Small intestine (tissue), 7 donors: ENCODE measurements around the gene GNB1L. TPM values are rescaled to one million over a fixed set of nuclear protein-coding genes. Genes with fewer than 3 reads are reported as not detected.
"Not testable (repeated sequence)": the region's sequence is repeated elsewhere in the genome, so short reads cannot be mapped to it uniquely, and the experiment has no call there.

Experiments used
- DNase-seq, 2 donors: peaks; one replicate each; pipeline versions ENCODE4 v3.0.0 to v3.0.0-alpha.2; 2013
- FAIRE-seq: peaks from 2 replicates; lab custom pipeline; 2012; peaks lifted over from hg19 to GRCh38; lab: Jason Lieb, UNC
- H3K27ac ChIP-seq, 3 donors: one replicate each; pipeline ENCODE4 v1.5.1; 2013; ENCODE audit warnings: low read length in 2 of 3, mild to moderate bottlenecking in 2 of 3, control low read depth in 1 of 3, inconsistent platforms in 1 of 3, low read depth in 1 of 3, moderate library complexity in 1 of 3
- H3K27me3 ChIP-seq, 3 donors: one replicate each; pipeline ENCODE4 v1.6.1; 2013; ENCODE audit warnings: low read length in 3 of 3, inconsistent platforms in 1 of 3; ENCODE audit not compliant: control insufficient read depth in 3 of 3, insufficient read depth in 3 of 3
- H3K36me3 ChIP-seq, 3 donors: one replicate each; pipeline ENCODE4 v1.6.1; 2013; ENCODE audit warnings: low read length in 3 of 3, inconsistent platforms in 1 of 3, low read depth in 1 of 3, mild to moderate bottlenecking in 1 of 3, moderate library complexity in 1 of 3; ENCODE audit not compliant: control insufficient read depth in 3 of 3, insufficient read depth in 2 of 3
- H3K4me1 ChIP-seq, 3 donors: one replicate each; pipeline ENCODE4 v1.6.1; 2013; ENCODE audit warnings: low read length in 2 of 3, inconsistent platforms in 1 of 3, low read depth in 1 of 3, mild to moderate bottlenecking in 1 of 3, moderate library complexity in 1 of 3; ENCODE audit not compliant: control insufficient read depth in 3 of 3, insufficient read depth in 2 of 3
- H3K4me3 ChIP-seq, 3 donors: one replicate each; pipeline ENCODE4 v1.5.1; 2013; ENCODE audit warnings: low read length in 3 of 3, control low read depth in 1 of 3, inconsistent platforms in 1 of 3, low read depth in 1 of 3, mild to moderate bottlenecking in 1 of 3, moderate library complexity in 1 of 3
- H3K9me3 ChIP-seq, 2 donors: one replicate each; pipeline ENCODE4 v1.6.1; 2013; ENCODE audit warnings: low read depth in 1 of 2, low read length in 1 of 2; ENCODE audit not compliant: control insufficient read depth in 2 of 2, insufficient read depth in 1 of 2
- WGBS, 3 donors: extraction: QIAGEN DNeasy Blood & Tissue Kit; methylation state at CpG; one replicate each; pipeline ENCODE4 v1.1.7; 2013; 5-methylcytosine and 5-hydroxymethylcytosine counted together
- polyA plus RNA-seq, 4 donors: library from polyadenylated mRNA; stranded (reverse) in 3 of 4; unstranded in 1 of 4; fragments of 200-250 nt in 3 of 4; fragments of 120-200 nt in 1 of 4; gene quantifications; one replicate each; pipeline versions ENCODE4 v1.2.1 to v1.2.3, GENCODE V29; 2013
- donor health status: healthy with polysubstance abuse.
- donor health status: control.
- donor health status: control.
- donor health status: Bipolar disorder and iron deficiency.
- donor health status: healthy.

Gene GNB1L
- polyA plus RNA-seq, 4 donors, result 4.0 to 18.9 (median 9.8) TPM

DNA sequence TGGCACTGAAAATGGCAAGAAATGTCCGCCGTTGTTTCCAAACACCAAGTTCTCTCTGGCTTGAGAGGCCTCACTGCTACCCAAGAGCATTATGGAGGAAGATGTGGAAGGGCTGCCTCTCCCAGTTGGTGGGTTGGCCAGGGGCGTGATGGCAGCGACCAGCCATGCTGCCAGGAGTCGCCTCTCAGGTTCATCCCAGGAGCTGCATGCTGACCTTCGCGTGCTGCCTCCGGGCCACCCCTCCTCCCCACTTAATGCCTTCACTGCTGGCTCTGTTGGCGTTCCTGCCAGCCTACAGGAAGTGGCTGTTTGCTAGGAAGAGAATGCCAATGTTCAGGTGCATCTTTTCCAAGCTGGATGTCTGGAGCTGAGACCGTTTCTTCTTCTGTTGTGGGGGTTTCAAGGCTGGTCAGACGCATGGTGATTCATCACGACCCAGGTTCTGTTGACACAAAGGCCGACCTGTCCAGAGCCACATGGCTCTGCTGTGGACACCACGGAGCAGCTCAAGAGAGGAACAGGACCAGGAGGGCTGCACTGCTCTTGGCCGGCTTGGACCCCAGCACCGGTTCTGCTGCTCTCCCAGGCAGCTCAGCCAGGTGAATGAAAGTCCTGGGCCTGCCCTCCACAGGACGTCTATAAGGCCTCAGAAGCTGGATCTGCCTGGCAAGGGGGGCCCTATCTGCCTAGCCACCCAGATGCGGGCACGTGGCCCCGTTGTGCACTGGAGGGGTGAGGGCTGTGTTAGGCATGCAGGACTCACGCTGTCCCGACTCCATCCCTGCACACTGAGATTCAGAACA, 69.0 kb downstream of the GNB1L start:
- peaks cover 0 to 10% (median 0%) of the 10 kb centered on the region in 3 donors for H3K36me3 ChIP-seq
- H3K4me1 ChIP-seq, result no peaks in the 10 kb centered on the region
- H3K27ac ChIP-seq, result no peak overlapping the region
- H3K27me3 ChIP-seq, result peaks cover 0 to 13% (median 0%) of the 10 kb centered on the region in 3 donors
- H3K9me3 ChIP-seq, result no peaks in the 10 kb centered on the region
- no peak for FAIRE-seq
- WGBS, 3 donors, result 88 to 89% (median 89%) methylated on average over 22 of the region's 22 CpGs
- no peak for DNase-seq
- H3K4me3 ChIP-seq, result no peak overlapping the region

DNA sequence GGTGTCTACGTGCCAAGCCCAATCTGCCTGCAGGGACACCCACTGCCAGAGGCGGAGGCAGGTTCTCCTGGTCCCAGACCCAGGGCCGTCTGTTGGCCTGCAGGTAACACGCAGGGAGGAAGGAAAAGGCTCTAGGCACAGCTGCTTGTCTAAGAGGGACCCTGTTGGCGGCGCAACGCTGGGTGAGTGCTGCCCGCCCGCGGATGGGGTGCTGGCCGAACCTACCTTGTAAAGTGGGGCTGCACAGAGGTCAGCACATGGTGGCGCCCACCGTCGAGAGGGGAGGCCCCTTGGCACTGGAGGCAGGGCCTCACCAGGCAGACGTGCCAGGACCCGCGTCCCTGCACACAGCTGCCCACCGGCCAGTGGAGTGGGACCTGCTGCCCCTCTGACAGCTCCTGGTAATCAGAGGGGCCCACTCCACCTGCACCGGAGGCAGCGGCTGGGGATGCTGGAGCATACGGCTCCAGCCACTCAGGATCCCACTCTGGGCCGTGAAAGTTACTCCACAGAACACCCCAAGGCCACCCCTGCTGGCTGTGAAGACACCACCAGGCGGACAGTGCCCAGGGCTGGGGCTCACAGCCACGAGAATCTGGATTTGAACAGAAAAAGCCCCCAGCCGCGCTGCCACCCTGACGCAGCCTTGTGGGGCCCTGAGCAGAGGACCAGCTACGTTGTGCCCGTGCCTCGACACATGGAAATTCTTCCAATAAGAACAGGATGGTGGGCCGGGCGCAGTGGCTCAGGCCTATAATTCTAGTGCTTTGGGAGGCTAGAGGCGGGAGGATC, 70.1 kb downstream of the GNB1L start:
- no peak overlapping the region for H3K4me3 ChIP-seq
- H3K27me3 ChIP-seq, result peaks cover 0 to 17% (median 0%) of the 10 kb centered on the region in 3 donors
- H3K27ac ChIP-seq, result no peak overlapping the region
- no peak for FAIRE-seq
- H3K9me3 ChIP-seq, result no peaks in the 10 kb centered on the region
- H3K4me1 ChIP-seq, result no peaks in the 10 kb centered on the region
- WGBS, 3 donors, result 91 to 93% (median 92%) methylated on average over 33 of the region's 33 CpGs
- DNase-seq, result no peak
- peaks cover 0 to 10% (median 0%) of the 10 kb centered on the region in 3 donors for H3K36me3 ChIP-seq

DNA sequence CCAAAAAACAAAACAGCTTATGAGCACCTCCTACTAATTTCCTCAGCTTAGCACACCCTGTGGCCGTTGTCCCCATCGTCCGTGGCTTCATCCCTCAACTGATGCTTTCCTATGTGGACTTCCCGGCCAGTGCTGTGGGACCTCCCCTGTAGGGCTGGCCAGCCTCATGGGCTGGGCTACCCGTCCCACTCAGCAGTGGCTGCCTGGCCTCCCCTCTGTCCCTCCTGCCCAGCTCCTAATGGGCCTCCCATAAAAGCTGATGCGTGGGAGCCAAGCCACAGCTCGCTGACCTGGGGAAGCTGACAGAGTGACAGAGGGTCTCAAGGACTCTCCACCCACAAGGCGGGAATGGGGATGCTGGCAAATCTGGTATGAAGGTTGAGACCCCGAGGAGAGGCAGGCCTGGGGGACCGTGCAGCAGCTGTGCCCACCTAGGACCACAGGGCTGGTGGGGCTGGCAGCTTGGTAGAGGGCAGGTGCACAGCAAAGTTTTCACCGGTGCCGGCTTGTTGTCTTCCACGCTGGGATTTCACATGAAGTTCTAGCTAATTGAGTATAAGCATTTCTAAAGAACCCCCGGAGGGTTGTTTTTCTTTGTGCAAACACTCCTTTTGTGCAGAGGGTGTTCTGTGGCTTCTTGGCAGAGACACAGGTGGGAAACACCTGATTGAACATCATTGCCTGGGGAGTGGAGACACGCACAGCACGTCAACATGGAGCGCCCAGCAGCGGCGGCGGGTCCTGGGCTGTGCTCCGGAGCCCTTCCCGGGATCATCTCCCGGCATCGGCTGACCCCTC, 70.9 kb downstream of the GNB1L start:
- Histone ChIP-seq H3K4me3 (no peak overlapping the region), H3K9me3 (no peaks in the 10 kb centered on the region), H3K36me3 (peaks cover 0 to 7% (median 0%) of the 10 kb centered on the region in 3 donors), H3K4me1 (no peaks in the 10 kb centered on the region), H3K27ac (no peak overlapping the region), H3K27me3 (peaks cover 0 to 21% (median 5%) of the 10 kb centered on the region in 3 donors)
- WGBS, 3 donors, result 84 to 88% (median 85%) methylated on average over 24 of the region's 24 CpGs
- no peak for DNase-seq
- FAIRE-seq, result no peak

DNA sequence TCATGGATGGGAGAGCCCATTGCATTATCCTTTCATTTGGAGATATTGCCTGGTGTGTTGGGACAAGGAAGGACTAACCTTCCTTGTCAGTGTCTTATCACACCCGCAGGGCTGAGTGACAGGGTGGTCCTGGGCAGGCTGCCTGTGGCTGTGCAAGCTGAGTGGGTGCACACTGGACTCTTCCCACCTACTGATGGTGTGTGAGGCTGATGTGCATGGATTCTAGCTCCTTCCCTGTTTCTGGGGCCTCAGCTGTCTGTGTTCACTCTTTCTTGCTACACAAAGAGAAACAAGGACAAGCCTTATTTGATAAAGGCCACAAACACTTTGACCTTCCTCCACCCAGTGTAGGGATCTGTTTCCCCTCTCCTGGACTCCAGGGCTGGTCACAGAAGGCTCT, 72.1 kb downstream of the GNB1L start:
- no peak for FAIRE-seq
- no peak overlapping the region for H3K27ac ChIP-seq
- 70 to 89% (median 86%) methylated on average over 1 of the region's 1 CpG for WGBS, 3 donors

DNA sequence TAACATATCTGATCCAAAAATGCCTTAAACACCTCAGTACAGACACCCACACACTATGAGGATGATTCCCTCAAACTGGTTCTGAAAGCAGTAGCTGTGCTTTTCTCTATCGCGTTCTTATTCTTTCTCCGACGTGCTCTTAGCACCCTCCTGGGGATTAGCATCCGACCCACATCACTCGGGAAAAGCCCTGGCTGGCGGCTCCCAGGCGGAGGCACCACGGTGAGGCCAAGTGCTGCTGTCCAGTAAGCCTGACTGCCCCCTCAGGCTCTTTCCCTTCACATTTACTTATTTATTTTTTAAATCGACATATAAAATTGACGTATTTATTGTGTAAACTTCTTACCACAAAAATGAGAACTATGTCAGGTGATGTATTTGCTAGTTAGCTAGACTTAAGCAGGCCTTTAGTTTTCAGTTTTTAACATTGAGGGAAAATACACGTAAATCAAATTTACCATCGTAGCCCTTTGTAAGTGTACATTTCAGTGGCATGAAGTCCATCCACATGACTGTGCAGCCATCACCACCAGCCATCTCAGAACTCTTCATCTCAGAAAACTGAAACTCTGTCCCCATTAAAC, 74.9 kb downstream of the GNB1L start:
- FAIRE-seq, result no peak
- DNase-seq, result no peak
- H3K9me3 ChIP-seq, result no peaks in the 10 kb centered on the region
- no peaks in the 10 kb centered on the region for H3K36me3 ChIP-seq
- H3K4me1 ChIP-seq, result no peaks in the 10 kb centered on the region
- no peak overlapping the region for H3K4me3 ChIP-seq
- peaks cover 0 to 36% (median 6%) of the 10 kb centered on the region in 3 donors for H3K27me3 ChIP-seq
- no peak overlapping the region for H3K27ac ChIP-seq
- WGBS, 3 donors, result 65 to 77% (median 70%) methylated on average over 13 of the region's 13 CpGs

More for the DNA sequence above, 72.1 kb downstream of the GNB1L start:
- Histone ChIP-seq H3K4me3 (no peak overlapping the region), H3K4me1 (no peaks in the 10 kb centered on the region), H3K9me3 (no peaks in the 10 kb centered on the region), H3K36me3 (no peaks in the 10 kb centered on the region), H3K27me3 (peaks cover 0 to 26% (median 6%) of the 10 kb centered on the region in 3 donors)
- DNase-seq, result no peak

DNA sequence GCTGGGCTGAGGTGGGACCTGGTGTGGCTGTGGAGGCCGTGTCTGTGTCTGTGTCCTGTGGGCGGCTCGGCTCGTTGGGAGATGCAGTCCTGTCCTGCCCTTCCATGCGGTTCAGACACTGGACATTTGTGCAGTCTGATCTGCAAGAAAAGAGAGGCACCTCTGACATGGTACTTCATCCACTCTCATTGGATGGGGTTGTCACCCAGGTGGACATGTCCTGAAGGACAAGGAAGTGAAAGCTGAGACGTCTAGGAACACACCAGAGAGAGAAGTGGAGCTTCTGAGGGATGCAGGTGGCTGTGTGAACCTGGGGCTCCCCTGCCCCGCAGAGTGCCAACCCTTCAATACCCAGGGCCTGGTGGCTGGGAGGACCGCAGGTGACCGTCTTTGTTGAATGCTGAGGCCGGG, 75.7 kb downstream of the GNB1L start:
- Histone ChIP-seq H3K36me3 (no peaks in the 10 kb centered on the region), H3K9me3 (no peaks in the 10 kb centered on the region), H3K4me1 (no peaks in the 10 kb centered on the region), H3K4me3 (no peak overlapping the region), H3K27ac (no peak overlapping the region), H3K27me3 (peaks cover 0 to 39% (median 9%) of the 10 kb centered on the region in 3 donors)
- DNase-seq (no peak), FAIRE-seq (no peak)
- 82 to 87% (median 86%) methylated on average over 10 of the region's 10 CpGs for WGBS, 3 donors

DNA sequence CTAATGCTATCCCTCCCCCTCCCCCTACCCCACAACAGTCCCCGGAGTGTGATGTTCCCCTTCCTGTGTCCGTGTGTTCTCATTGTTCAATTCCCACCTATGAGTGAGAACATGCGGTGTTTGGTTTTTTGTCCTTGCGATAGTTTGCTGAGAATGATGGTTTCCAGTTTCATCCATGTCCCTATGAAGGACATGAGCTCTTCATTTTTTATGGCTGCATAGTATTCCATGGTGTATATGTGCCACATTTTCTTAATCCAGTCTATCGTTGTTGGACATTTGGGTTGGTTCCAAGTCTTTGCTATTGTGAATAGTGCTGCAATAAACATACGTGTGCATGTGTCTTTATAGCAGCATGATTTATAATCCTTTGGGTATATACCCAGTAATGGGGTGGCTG, 77.5 kb downstream of the GNB1L start:
- not testable (repeated sequence) for H3K36me3 ChIP-seq, FAIRE-seq, H3K9me3 ChIP-seq, H3K4me3 ChIP-seq, DNase-seq, H3K27ac ChIP-seq, H3K4me1 ChIP-seq
- H3K27me3 ChIP-seq, result peaks cover 0 to 46% (median 13%) of the 10 kb centered on the region in 3 donors
- WGBS, 3 donors, result 55 to 85% (median 80%) methylated on average over 3 to 6 of the region's 6 CpGs
